ENCODE results near the gene ZNRF2. TPM values are rescaled to one million over a fixed set of nuclear protein-coding genes. Genes with fewer than 3 reads are reported as not detected.

ZNRF2 gene
- total and polyA plus RNA-seq, 2 donors (not counting 1 experiment from before 2014, with no cell fraction given): 2.6 to 7.9 TPM

DNA sequence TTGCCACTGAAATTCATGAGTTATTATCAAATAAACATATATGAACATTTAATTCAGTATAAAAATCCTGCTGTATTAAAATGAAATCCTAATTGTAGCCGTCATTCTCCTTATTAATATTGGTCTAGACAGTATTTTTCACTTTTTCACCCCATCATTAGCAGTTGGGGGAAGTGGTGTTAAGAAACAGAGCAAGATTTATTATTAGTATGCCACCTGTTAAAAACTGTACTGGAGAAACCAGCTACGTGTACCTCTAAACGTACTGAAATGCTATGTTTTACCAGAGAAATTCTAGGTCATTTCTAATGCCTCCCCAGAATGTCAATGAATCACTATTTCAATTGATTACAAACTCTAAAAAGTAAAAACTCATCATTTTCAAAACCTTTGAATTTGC, 9.8 kb upstream of the ZNRF2 start:
- DNase-seq (ENCODE audit: low read depth in 2 of 2): no peak
- no peak overlapping the region for H2AFZ ChIP-seq (ENCODE audit: low read length)
- peaks cover 1% of the 10 kb centered on the region for H3K27me3 ChIP-seq (ENCODE audit: control insufficient read depth, insufficient read depth, low read length)
- H3K36me3 ChIP-seq (ENCODE audit: control insufficient read depth, insufficient read depth, low read length): no peaks in the 10 kb centered on the region
- H3K27ac ChIP-seq (ENCODE audit: insufficient read depth, low read length): no peak overlapping the region
- H3K79me2 ChIP-seq (ENCODE audit: control insufficient read depth, insufficient read depth, low read length): no peaks in the 10 kb centered on the region
- H3K4me2 ChIP-seq (ENCODE audit: extremely low read depth, insufficient read depth, low read length): no peak overlapping the region
- H3K4me1 ChIP-seq (ENCODE audit: control insufficient read depth, extremely low read depth, insufficient read depth, low read length): no peaks in the 10 kb centered on the region
- no peaks in the 10 kb centered on the region for H3K9me3 ChIP-seq (ENCODE audit: control insufficient read depth, insufficient read depth, low read depth, low read length)
- H4K20me1 ChIP-seq (ENCODE audit: control insufficient read depth, extremely low read depth, insufficient read depth, low read length): no peaks in the 10 kb centered on the region
- TF ChIP-seq, protein P1, sequence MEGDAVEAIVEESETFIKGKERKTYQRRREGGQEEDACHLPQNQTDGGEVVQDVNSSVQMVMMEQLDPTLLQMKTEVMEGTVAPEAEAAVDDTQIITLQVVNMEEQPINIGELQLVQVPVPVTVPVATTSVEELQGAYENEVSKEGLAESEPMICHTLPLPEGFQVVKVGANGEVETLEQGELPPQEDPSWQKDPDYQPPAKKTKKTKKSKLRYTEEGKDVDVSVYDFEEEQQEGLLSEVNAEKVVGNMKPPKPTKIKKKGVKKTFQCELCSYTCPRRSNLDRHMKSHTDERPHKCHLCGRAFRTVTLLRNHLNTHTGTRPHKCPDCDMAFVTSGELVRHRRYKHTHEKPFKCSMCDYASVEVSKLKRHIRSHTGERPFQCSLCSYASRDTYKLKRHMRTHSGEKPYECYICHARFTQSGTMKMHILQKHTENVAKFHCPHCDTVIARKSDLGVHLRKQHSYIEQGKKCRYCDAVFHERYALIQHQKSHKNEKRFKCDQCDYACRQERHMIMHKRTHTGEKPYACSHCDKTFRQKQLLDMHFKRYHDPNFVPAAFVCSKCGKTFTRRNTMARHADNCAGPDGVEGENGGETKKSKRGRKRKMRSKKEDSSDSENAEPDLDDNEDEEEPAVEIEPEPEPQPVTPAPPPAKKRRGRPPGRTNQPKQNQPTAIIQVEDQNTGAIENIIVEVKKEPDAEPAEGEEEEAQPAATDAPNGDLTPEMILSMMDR (conservative IDR thresholded peaks at IDR 0.05 in 1 of 2, IDR thresholded peaks at IDR 0.05 in 1 of 2; ENCODE audit: low read depth in 1 of 2, low read length in 2 of 2): no peak
- TF ChIP-seq EZH2 (IDR thresholded peaks at IDR 0.05; ENCODE audit: low read length, missing control alignments): no peak
- no peak overlapping the region for H3K9ac ChIP-seq (ENCODE audit: insufficient read depth, low read length)
- H3K4me3 ChIP-seq (replicated peaks in 1 of 4; ENCODE audit: control extremely low read depth in 1 of 4, insufficient read depth in 1 of 4, low read depth in 3 of 4, low read length in 4 of 4): no peak overlapping the region

DNA sequence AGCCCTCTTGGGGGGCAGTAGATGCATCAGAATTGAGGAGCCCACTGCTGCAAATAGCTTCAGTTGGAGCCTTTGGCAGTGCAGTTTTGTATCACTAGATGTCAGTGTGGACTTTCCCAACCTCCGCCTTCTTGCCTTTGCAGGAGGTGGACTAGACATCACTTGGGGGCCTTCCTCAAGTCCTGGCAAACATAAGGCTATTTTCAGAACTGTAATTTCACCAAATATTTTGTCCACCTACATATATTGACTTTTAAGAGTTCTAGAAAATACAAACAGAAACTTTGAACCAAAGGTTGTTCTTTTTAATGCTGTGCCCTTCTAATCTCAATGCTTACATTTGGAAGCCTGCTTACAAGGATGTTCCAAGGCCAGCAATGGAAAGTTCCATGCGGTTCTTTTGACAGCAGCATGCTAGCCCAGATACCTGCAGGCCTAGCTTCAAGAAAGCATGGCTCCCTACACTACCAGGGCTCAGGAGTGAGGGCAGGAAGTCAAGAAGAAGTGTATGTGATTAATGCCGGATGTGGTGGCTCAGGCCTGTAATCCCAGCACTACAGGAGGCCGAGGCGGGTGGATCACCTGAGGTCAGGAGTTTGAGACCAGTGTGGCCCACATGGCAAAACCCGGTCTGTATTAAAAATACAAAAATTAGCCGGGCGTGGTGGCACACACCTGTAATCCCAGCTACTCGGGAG, 8.0 kb upstream of the ZNRF2 start:
- no peaks in the 10 kb centered on the region for H3K36me3 ChIP-seq (ENCODE audit: control insufficient read depth, insufficient read depth, low read length)
- H3K27ac ChIP-seq (ENCODE audit: insufficient read depth, low read length): no peak overlapping the region
- H3K4me2 ChIP-seq (ENCODE audit: extremely low read depth, insufficient read depth, low read length): no peak overlapping the region
- H3K79me2 ChIP-seq (ENCODE audit: control insufficient read depth, insufficient read depth, low read length): no peaks in the 10 kb centered on the region
- H3K4me1 ChIP-seq (ENCODE audit: control insufficient read depth, extremely low read depth, insufficient read depth, low read length): no peaks in the 10 kb centered on the region
- H4K20me1 ChIP-seq (ENCODE audit: control insufficient read depth, extremely low read depth, insufficient read depth, low read length): no peaks in the 10 kb centered on the region
- H3K9ac ChIP-seq (ENCODE audit: insufficient read depth, low read length): no peak overlapping the region
- no peaks in the 10 kb centered on the region for H3K9me3 ChIP-seq (ENCODE audit: control insufficient read depth, insufficient read depth, low read depth, low read length)
- no peak overlapping the region for H3K4me3 ChIP-seq (replicated peaks in 1 of 4; ENCODE audit: control extremely low read depth in 1 of 4, insufficient read depth in 1 of 4, low read depth in 3 of 4, low read length in 4 of 4)
- TF ChIP-seq, protein P1 (conservative IDR thresholded peaks at IDR 0.05 in 1 of 2, IDR thresholded peaks at IDR 0.05 in 1 of 2; ENCODE audit: low read depth in 1 of 2, low read length in 2 of 2): peak; percentile 74 to 84
- no peak for TF ChIP-seq EZH2 (IDR thresholded peaks at IDR 0.05; ENCODE audit: low read length, missing control alignments)
- H3K27me3 ChIP-seq (ENCODE audit: control insufficient read depth, insufficient read depth, low read length): no peaks in the 10 kb centered on the region
- H2AFZ ChIP-seq (ENCODE audit: low read length): no peak overlapping the region
- DNase-seq (ENCODE audit: low read depth in 2 of 2): peak; percentile 46 to 72

- no peaks in the 10 kb centered on the region for H3K36me3 ChIP-seq (ENCODE audit: control insufficient read depth, insufficient read depth, low read length)
- no peaks in the 10 kb centered on the region for H3K27me3 ChIP-seq (ENCODE audit: control insufficient read depth, insufficient read depth, low read length)
- no peak overlapping the region for H3K4me2 ChIP-seq (ENCODE audit: extremely low read depth, insufficient read depth, low read length)
- H3K4me1 ChIP-seq (ENCODE audit: control insufficient read depth, extremely low read depth, insufficient read depth, low read length): no peaks in the 10 kb centered on the region
- H3K27ac ChIP-seq (ENCODE audit: insufficient read depth, low read length): no peak overlapping the region
- no peaks in the 10 kb centered on the region for H3K79me2 ChIP-seq (ENCODE audit: control insufficient read depth, insufficient read depth, low read length)
- H4K20me1 ChIP-seq (ENCODE audit: control insufficient read depth, extremely low read depth, insufficient read depth, low read length): no peaks in the 10 kb centered on the region
- H2AFZ ChIP-seq (ENCODE audit: low read length): no peak overlapping the region
- H3K9me3 ChIP-seq (ENCODE audit: control insufficient read depth, insufficient read depth, low read depth, low read length): no peaks in the 10 kb centered on the region
- TF ChIP-seq EZH2 (IDR thresholded peaks at IDR 0.05; ENCODE audit: low read length, missing control alignments): no peak
- TF ChIP-seq, protein P1 (conservative IDR thresholded peaks at IDR 0.05 in 1 of 2, IDR thresholded peaks at IDR 0.05 in 1 of 2; ENCODE audit: low read depth in 1 of 2, low read length in 2 of 2): no peak
- DNase-seq (ENCODE audit: low read depth in 2 of 2): no peak
- H3K9ac ChIP-seq (ENCODE audit: insufficient read depth, low read length): no peak overlapping the region
- no peak overlapping the region for H3K4me3 ChIP-seq (replicated peaks in 1 of 4; ENCODE audit: control extremely low read depth in 1 of 4, insufficient read depth in 1 of 4, low read depth in 3 of 4, low read length in 4 of 4)
Measured at GRCh38 chr7:30278376-30278775, 6.0 kb upstream of the ZNRF2 start.

Measured in fibroblast of lung (primary cell).